Chondrocyte (in vitro differentiated cells): ENCODE measurements around the gene ARHGAP15. TPM values are rescaled to one million over a fixed set of nuclear protein-coding genes. Genes with fewer than 3 reads are reported as not detected.

Experiments used
- DNase-seq: peaks from one replicate; pipeline ENCODE4 v3.0.0; 2021; ENCODE audit warnings: mixed read lengths, low spot score
- H3K27ac Mint-ChIP-seq: one replicate; pipeline ENCODE4 v1.8.0; 2021; ENCODE audit warnings: mild to moderate bottlenecking, moderate library complexity, mixed read lengths; ENCODE audit not compliant: unreplicated experiment
- H3K27me3 Mint-ChIP-seq: 2 replicates; pipeline ENCODE4 v1.8.0; 2021; ENCODE audit warnings: low read depth, mixed read lengths
- H3K36me3 Mint-ChIP-seq: 2 replicates; pipeline ENCODE4 v1.8.0; 2021; ENCODE audit warnings: low read depth, mixed read lengths
- H3K4me1 Mint-ChIP-seq: 2 replicates; pipeline ENCODE4 v1.8.0; 2021; ENCODE audit warnings: low read depth, mild to moderate bottlenecking, mixed read lengths
- H3K4me3 Mint-ChIP-seq: one replicate; pipeline ENCODE4 v1.8.0; 2021; ENCODE audit warnings: mild to moderate bottlenecking, moderate library complexity, mixed read lengths; ENCODE audit not compliant: unreplicated experiment
- H3K9me3 Mint-ChIP-seq: 2 replicates; pipeline ENCODE4 v1.8.0; 2021; ENCODE audit warnings: low read depth, mixed read lengths
- CTCF ChIP-seq: fragments of 200-600 bp; sonication (generic); IDR thresholded peaks from 2 replicates; pipeline ENCODE4 v1.5.0; 2021; ENCODE audit warnings: antibody characterized with exemption, mild to moderate bottlenecking, moderate library complexity
- total RNA-seq: library from RNA; stranded (reverse); gene quantifications from 3 replicates; pipeline ENCODE4 v1.2.1, GENCODE V29; 2021

ARHGAP15 gene
- total RNA-seq, 1 donor from 2014 or later = 0.42 TPM

GRCh38 chr2:143431316-143431715 is 302.1 kb downstream of the ARHGAP15 start:
- Mint-ChIP-seq H3K4me3 (no peak overlapping the region), H3K4me1 (peaks cover 40% of the 10 kb centered on the region), H3K27ac (no peak overlapping the region), H3K27me3 (no peaks in the 10 kb centered on the region), H3K9me3 (no peaks in the 10 kb centered on the region), H3K36me3 (no peaks in the 10 kb centered on the region)
- DNase-seq = no peak
- no peak for TF ChIP-seq CTCF

- no peak for DNase-seq
Measured at GRCh38 chr2:143433251-143433650, 304.0 kb downstream of the ARHGAP15 start.

GRCh38 chr2:143433840-143434239 is 304.6 kb downstream of the ARHGAP15 start:
- H3K27me3 Mint-ChIP-seq = no peaks in the 10 kb centered on the region
- H3K4me3 Mint-ChIP-seq = no peak overlapping the region
- no peaks in the 10 kb centered on the region for H3K36me3 Mint-ChIP-seq
- no peak for DNase-seq
- no peak for TF ChIP-seq CTCF
- H3K27ac Mint-ChIP-seq = no peak overlapping the region
- H3K9me3 Mint-ChIP-seq = no peaks in the 10 kb centered on the region
- H3K4me1 Mint-ChIP-seq = peaks cover 40% of the 10 kb centered on the region

More at GRCh38 chr2:143433251-143433650, 304.0 kb downstream of the ARHGAP15 start:
- peak; percentile 51 for TF ChIP-seq CTCF
- Mint-ChIP-seq H3K27me3 (no peaks in the 10 kb centered on the region), H3K4me3 (no peak overlapping the region), H3K27ac (no peak overlapping the region), H3K36me3 (no peaks in the 10 kb centered on the region), H3K9me3 (no peaks in the 10 kb centered on the region), H3K4me1 (peaks cover 37% of the 10 kb centered on the region)

GRCh38 chr2:143434445-143434844 is 305.2 kb downstream of the ARHGAP15 start:
- no peak for TF ChIP-seq CTCF
- Mint-ChIP-seq H3K4me3 (no peak overlapping the region), H3K9me3 (no peaks in the 10 kb centered on the region), H3K36me3 (no peaks in the 10 kb centered on the region), H3K27me3 (no peaks in the 10 kb centered on the region), H3K4me1 (peaks cover 36% of the 10 kb centered on the region), H3K27ac (no peak overlapping the region)
- no peak for DNase-seq

GRCh38 chr2:143435131-143435530 is 305.9 kb downstream of the ARHGAP15 start:
- no peak overlapping the region for H3K27ac Mint-ChIP-seq
- no peaks in the 10 kb centered on the region for H3K27me3 Mint-ChIP-seq
- no peak for TF ChIP-seq CTCF
- H3K36me3 Mint-ChIP-seq = no peaks in the 10 kb centered on the region
- no peak overlapping the region for H3K4me3 Mint-ChIP-seq
- peaks cover 29% of the 10 kb centered on the region for H3K4me1 Mint-ChIP-seq
- DNase-seq = no peak
- H3K9me3 Mint-ChIP-seq = no peaks in the 10 kb centered on the region
